ENCODE data around the gene LAMB4. TPM values are rescaled to one million over a fixed set of nuclear protein-coding genes. Genes with fewer than 3 reads are reported as not detected.
"Not testable (repeated sequence)": the region's sequence is repeated elsewhere in the genome, so short reads cannot be mapped to it uniquely, and the experiment has no call there.

The LAMB4 gene
- polyA plus RNA-seq, 12 donors, result 0.27 to 24.3 (median 0.50) TPM; not detected in 2

DNA sequence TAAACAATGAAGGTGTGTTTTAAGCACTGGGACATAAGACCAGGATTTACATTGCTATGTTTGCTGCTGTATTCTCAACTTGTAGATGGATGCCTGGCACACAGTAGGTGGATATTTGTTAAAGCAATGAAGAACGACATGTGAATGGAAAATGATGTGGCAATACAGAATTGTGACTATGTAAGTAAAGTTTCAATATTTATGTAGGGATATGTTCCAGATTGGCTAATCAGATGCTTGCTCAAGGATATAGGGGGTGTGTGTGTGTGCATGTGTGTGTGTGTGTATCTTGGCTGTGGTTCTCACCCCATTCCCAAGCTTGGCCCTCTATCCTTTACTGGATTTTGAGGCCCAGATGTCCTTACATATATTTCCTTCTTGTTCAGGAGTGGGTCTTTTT is 84.5 kb downstream of the LAMB4 start:
- DNase-seq, result no peak

DNA sequence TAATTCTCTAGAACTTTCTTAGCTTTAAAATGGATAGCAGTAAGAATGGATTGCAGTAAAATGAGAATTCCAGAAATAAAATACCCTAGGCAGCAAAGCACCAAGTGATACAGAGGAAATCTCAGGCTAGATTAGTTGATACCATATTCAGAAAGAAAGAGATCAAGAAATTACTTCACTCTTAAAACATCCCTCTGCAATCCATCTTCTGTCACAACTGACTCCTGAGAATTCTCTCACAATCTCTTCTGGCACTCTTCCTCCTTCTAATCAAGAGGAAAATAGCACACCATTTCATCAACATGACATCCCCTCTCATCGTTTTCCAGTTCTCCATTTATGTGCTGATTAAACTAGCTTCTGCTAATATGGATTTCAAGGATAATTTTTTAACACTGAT is 85.0 kb downstream of the LAMB4 start:
- no peak for DNase-seq

DNA sequence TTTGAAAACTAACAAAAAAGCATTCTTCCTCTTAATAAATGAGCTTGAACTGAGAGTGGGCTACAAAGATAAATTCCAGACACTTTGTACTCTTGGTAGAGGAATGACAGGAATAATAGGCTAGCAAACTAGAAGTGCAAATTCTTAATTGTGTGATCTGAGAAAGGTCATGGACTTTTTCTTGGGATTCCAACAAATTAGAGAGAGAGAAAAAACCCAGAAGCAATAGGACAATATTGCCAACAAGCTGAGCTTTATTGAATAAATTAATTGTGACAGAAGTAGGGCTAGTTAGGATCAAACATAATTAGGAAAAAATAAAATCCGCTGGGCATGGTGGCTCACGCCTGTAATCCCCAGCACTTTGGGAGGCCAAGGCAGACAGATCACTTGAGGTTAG is 85.8 kb downstream of the LAMB4 start:
- no peak for DNase-seq

DNA sequence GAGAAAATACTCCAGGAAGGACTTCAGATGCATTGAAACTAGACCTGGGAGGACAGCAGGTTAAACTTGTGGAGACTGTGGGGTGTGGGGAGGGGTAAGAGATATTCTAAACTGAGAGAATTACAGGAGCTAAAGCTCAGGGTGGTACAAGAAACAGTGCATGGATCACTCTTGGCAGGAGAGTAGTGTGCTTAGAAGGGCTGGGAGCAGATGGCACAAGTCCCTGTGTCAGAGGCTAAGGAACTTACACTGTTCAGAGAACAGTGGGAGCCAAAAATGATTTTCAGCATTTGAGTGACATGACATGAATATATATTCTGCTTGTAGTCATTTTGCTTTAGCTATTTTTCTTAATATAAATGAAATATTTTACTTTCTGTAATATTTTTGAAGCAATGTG is 91.2 kb downstream of the LAMB4 start:
- DNase-seq, result no peak

DNA sequence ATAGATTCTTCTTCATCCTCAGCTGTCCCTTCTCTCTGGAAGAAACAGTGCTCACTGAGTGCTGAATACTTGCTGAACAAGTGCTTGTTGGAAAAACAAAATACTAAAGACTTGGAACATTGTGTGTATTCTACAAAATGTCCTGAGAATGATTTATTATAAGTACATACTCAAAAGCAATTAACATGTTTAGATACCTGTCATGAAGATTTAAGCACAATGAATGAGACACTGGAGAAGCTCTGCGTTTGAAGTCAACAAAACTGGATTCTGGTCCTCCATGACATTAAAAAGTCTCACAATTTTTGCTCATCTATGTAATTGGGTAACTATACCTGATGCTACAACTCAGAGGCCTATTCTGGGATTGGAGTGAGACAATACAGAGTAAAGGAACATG is 92.4 kb downstream of the LAMB4 start:
- DNase-seq, result no peak

DNA sequence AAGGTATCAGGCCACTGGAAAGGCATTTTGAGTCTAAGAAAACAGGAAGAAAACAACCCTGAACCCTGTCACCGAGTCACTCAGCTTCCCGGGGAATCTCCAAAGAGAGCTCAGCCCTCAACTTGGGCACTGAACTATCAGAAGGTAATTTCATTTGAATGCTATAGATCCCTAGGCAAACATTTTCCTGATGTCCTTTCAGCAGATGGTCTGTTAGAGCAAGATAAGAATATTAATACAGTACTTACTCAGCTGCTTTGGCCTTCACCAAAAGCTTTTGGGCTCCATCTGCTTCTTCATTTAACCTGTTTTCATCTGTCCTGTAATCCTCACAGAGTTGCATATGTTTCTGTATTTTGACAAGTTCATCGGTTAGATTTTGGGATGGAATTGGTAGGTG is 93.0 kb downstream of the LAMB4 start:
- no peak for DNase-seq

DNA sequence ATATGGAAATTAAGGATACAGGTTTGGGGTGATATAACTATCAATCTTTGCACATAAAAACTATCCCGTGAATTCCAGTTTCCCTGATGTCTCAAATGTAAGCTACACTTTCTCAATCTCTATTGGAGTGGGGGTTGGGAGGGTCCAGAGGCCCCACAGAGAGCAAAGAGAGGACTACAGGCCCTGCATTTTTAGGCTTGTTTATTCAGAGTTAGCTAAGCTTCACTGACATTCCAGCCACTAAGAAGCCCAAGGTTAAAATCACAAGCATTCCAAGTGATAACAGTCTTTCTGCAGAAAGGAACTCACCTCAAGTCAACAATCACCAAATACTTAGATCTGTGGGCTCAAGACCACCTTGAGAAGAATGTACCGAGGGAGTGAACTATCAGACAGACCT is 95.6 kb downstream of the LAMB4 start:
- DNase-seq, result no peak

DNA sequence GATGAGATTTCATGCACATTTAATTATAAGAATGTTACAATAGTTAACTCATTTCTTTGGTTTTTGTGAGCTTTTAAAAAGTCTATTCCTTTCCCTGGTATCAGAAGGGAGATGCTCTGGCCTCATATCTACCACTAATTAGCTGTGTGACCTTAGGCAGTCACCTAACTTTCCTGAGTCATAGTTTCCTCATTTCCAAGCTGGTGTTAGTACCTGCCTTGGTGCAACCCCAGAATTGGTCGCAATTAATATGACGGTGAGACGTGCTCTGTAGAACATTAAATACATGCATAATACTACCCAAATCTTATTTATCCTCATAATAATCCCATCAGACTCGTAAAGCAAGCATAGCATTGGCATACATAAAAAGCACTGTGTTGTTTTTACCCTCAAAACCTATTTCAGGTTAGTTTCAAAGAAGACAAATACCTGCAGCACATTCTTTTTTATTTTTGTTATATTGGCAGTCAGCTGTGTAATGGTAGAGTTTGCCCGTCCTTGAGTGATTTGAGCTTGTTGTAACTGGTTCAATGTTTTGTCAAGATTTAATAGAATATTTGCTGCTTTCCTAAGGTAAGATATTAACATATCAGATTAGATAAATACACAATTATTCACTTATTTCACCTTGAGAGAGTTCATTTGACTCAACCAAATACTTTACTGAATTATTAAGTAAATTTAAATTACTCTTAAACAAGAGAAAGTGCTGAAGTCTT is 96.2 kb downstream of the LAMB4 start:
- no peak for DNase-seq

DNA sequence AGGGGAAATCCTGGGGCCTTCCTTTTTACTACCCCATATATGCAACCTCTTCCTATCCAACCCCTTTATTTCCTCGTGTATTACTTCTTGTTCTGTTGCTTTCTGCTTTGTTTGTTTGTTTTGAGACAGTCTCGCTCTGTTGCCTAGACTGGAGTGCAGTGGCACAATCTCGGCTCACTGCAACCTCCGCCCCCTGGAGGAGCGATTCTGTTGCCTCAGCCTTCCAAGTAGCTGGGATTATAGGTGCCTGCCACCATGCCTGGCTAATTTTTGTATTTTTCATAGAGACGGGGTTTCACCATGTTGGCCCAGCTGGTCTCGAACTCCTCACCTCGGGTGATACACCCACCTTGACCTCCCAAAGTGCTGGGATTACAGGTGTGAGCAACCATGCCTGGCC is 96.9 kb downstream of the LAMB4 start:
- not testable (repeated sequence) for DNase-seq

DNA sequence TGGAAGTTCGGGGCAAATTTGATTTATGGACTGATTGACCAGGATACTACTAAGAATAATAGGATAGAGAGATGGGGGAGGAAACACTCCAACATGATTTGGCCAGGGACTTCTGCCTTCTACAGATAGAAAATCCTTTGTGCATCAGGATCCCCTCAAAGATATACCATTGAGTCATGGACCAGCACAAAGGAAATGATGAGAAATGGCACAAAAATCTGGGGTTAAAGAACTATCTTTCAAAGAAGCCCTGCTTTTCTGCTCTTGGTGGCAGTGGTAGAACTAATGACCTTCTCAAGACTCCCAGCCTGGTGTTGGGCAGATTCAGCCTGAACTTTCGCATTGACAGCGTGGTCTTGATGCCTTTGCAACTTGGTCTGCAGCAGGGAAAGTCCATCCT is 99.6 kb downstream of the LAMB4 start:
- DNase-seq, result no peak

DNA sequence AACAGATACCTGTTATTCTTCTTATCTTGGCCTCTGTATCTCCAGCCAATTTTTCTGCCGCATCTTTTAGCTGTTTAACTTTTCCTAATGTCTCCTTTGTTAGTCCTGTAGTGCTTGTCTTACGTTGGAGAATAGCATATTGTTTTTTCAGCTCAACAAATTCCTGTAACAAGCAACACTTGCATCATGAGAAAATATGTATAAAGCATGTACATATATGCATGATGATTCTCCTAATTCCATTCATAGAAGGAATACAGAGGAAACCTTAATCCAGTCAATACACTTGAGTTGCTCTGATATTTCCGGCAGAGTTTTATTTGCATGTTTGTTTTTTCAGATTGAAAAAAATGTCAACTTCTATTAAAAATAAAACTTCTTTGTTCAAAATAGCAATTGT is 101.1 kb downstream of the LAMB4 start:
- DNase-seq, result no peak

DNA sequence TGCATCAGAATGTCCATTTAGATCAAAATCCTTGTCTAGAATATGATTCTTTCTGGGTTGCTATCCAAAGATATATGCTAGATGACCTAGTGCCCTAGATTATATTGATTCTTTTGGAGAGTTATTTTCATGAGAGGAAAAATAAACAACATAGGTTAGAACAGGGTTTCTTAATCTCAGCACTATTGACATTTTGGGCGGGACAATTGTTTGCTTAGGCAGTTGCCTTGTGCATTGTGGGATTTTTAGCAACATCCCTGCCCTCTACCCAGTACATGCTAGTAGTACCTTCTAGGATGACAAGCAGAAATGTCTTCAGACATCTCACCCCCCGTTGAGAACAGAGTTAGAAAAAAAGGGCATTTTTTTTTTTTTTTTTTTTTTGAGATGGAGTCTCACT is 102.0 kb downstream of the LAMB4 start:
- DNase-seq, result no peak

DNA sequence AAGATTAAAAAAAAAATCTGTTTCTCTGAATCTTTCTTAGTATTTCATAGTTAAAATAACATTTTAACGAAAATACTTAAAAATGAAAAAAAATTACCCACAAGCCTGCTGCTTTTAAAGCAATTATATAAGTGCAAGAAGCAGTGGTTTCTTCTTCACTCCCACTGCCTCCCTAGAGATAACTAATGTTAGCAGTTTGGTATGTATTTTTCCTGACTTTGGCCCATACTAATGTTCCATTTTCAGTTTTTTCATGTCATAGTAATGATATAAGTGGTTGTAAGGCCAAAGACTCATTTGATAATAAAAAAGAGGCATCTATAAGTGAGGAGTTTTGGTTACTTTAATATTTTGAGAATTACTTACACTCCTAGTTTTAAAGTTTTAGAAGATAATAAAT is 102.9 kb downstream of the LAMB4 start:
- no peak for DNase-seq

DNA sequence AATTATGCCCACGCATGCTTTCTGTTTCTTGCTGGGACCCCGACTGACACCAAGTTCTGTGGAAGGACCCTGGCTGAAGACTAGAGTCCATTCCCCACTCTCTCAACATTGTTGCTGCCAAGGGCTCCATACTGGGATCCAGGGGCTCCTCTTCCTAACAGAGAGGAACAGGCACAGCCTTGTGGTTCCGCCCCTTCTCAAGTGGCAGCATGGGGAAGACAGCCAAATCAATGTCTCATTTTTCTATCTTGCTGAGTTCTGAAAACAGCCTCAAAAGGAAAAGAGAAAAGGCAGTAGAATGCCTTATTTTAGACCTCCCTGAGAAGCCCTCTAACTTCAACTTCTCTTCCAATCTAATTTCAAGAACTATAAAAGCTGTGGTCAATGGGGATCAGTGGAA is 103.5 kb downstream of the LAMB4 start:
- DNase-seq, result no peak

DNA sequence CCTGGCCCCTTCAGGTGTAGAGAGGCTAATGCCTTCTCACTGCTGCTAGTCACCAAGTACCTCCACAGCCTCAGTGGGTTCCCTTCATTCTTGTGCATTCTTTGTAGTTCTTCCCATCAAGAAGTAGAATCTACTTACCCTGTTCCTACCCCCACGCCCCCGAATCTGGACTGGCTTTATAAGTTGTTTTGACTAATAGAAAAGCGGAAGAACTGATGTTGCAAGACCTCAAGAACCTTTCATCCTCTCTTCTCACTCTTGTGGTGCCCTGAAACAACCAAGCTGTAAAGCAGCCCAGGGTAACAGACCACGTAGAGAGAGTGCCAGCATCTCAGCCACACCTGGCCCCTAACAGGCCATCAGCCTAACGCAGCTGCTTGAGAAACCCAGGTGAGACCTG is 104.0 kb downstream of the LAMB4 start:
- DNase-seq, result no peak

DNA sequence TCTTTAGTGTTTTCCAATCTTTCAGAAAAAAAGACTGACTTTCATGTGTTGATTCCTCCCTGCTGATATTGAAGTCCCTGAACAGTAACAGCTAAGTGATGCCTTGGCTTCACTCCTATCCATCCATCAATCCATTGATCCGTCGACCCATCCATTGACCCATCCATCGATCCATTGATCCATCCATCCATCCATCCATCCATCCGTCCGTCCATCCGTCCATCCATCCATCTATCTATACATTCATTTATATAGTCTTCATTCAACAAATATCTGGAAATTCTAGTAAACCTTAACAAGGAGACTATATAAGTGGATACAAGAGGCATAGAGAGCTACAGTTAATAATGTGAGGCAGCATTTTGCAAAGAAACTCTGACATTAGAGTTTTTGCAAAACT is 105.6 kb downstream of the LAMB4 start:
- no peak for DNase-seq

DNA sequence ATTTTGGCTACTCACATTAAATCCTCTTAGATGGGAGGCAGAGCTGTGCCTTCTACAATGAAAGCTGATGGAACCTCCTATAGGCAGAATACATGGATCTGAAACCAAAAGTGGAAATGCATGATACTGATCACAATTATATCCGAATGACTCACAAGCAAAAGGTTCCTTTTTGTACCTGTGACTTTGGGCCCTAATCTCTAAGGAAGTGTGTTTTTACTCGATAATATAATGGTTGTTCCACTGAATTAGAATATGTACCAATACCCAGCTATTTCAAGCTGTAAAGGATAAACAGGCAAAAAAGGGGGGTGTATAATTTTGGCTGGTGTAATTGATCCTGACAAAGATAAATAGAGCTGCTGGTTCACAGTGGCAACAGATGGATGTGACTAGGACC is 109.6 kb downstream of the LAMB4 start:
- no peak for DNase-seq

DNA sequence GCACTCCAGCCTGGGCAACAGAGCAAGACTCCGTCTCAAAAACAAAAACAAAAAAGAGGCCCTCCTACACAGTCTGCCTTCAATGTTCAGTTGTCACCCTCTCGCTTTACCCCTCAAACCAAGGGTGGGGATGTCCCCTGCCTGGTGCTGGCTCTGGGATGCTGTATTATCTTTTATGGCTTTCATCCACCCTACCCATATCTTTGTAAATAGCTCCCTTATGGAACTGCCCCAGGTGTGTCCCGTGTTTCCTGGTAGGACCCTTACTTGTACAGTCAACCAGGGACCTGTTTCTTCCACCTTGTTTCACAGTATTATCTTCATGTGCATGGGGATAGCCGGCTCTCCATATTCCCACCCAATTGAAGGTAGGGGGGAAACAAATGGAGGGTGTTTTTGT is 111.5 kb downstream of the LAMB4 start:
- no peak for DNase-seq

DNA sequence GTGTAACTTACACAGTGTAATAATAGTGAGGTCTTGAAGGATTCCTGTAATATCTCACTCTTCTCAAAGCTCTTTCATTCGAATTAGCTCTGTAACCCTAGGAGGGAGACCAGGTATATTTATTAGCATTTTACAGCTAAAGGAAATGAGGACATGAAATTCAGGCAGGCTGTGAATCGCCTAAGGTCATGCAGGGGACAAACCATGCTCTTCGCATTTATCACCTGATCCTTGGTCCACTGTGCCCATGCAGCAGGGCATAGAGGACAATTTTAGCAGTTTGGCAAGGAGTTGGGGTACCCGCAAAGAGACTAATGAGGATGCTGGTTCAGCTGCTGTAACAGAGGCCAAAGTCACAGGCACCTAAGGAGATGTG is 112.4 kb downstream of the LAMB4 start:
- no peak for DNase-seq

DNA sequence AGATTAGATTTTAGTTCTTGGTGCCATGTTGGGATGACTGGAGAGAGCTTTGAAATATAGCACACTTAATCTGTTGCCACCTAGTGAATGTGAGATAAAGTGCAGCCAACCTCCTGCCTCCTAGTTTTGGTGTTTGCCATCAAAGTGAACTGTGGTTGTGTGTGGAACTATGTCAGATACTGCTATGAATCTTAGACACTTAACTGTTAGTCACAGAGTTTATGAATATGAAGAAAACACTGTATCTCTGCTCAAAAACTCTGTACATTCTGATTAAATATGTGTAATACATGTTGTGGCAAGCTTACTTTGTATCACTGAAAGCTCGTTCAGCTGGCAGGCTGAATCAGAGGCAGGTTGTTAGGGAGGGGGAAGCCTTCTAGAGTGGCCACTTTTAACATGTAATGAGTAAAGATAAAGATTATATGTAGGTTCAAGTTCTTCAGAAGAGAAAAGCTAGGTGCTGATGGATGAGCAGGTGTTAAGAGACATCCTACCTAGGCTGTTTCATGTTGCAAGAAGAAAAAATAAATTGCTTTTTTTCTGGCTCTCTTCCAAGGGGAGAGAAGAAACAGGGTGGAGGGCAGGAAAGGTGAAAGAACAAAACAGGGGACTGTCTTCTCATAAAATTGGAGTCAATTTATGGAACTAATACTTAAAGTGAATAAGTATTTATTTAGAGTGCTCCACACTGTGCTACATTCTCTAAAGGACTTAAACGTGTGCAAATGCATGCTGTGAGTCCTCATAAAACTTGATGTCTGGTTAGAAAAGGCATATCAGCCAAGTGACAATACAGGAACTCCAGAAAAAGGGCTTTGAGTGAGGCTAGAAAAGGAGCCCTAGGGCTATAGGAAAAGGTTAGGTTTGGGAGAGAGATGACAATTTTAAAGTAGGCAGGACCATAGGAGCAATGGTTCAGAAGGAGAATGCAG is 113.1 kb downstream of the LAMB4 start:
- DNase-seq, result no peak

DNA sequence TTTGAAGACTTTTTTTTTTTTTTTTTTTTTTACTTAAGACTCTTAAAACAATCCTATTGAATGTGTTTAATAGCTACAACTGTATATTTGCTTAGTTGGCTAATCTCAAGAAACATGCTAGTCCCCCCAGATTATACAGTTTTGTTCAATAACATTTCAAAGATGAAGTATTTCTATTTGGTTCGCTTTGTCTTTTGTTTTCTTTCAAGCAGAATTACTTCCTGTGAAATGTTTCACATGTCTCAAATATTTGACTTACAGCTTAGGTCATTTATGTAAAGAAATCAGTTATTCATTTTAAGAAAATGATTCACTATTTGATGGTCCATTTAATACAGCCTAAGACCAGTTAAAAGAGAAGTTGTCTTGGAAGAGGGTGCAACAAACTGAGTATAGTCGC is 114.4 kb downstream of the LAMB4 start:
- no peak for DNase-seq

DNA sequence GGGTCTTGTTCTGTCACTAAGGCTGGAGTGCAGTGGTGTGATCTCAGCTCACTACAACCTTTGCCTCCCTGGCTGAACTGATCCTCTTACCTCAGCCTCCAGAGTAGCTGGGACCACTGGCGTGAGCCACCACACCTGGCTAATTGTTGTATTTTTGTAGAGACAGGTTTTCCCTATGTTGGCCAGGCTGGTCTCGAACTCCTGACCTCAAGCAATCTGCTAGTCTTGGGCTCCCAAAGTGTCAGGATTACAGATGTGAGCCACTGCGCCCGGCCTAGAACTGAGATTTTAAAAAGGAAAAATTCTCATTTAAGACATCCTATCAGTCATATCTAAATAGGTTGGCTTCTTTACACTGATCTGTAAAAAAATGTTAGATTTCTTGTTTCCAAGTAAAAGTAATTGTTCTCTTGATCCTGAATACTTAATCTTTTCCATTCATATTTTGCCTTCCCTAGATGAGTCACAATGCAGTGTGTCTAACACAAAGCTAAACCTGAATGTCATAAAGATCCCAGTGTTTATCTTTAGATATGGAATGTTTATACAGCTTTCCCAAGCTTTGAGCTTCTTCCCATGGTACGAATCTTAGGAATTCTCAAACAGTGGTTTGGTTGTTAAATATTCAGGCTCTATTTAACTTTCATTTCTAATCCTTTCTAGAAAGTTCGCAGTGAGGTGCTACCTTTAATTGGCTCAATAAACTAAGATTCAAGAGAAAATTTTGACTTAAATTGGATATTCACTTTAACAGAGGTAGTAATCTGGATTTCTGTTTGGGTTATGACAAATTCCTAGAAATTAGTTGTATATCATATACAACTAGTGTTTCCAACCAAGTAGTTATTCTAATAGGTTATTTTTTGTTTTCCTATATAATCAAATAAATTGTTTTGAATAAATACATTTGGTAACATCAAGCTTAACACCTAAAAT is 115.1 kb downstream of the LAMB4 start:
- DNase-seq, result no peak
